ENCODE measurements around the gene PEX14.

PEX14 gene

GRCh38 chr1:10599194-10599861, 124.6 kb downstream of the PEX14 start:
- DNase-seq, result no peak

GRCh38 chr1:10601342-10602070, 126.8 kb downstream of the PEX14 start:
- no peak for DNase-seq

GRCh38 chr1:10602936-10603335, 128.2 kb downstream of the PEX14 start:
- DNase-seq, result no peak

- no peak for DNase-seq
Observed at GRCh38 chr1:10604966-10605365, 130.2 kb downstream of the PEX14 start.

- no peak for DNase-seq
Observed at GRCh38 chr1:10606064-10606463, 131.3 kb downstream of the PEX14 start.

GRCh38 chr1:10607228-10607627, 132.5 kb downstream of the PEX14 start:
- no peak for DNase-seq

- no peak for DNase-seq
Observed at GRCh38 chr1:10608690-10609089, 133.9 kb downstream of the PEX14 start.

GRCh38 chr1:10610901-10611600, 136.3 kb downstream of the PEX14 start:
- no peak for DNase-seq

GRCh38 chr1:10612436-10613160, 137.8 kb downstream of the PEX14 start:
- peak in 1 of 2 experiments; percentile 2 for DNase-seq

GRCh38 chr1:10613340-10613739, 138.6 kb downstream of the PEX14 start:
- no peak for DNase-seq

GRCh38 chr1:10613861-10614260, 139.1 kb downstream of the PEX14 start:
- DNase-seq, result no peak

- DNase-seq, result no peak
Observed at GRCh38 chr1:10614377-10615225, 139.9 kb downstream of the PEX14 start.

GRCh38 chr1:10615332-10615731, 140.6 kb downstream of the PEX14 start:
- DNase-seq, result no peak

GRCh38 chr1:10615932-10616671, 141.4 kb downstream of the PEX14 start:
- DNase-seq, result no peak

- DNase-seq, result no peak
Observed at GRCh38 chr1:10616696-10617095, 141.9 kb downstream of the PEX14 start.

- no peak for DNase-seq
Observed at GRCh38 chr1:10617318-10617717, 142.6 kb downstream of the PEX14 start.

GRCh38 chr1:10617931-10618885, 143.5 kb downstream of the PEX14 start:
- DNase-seq, result no peak

- DNase-seq, result no peak
Observed at GRCh38 chr1:10620776-10621175, 146.0 kb downstream of the PEX14 start.

GRCh38 chr1:10621906-10622305, 147.2 kb downstream of the PEX14 start:
- no peak for DNase-seq
